MM.1S (cell line): ENCODE data around the gene PXDC1.

Experiments used
- EZH2 ChIP-seq: fragments of 300-600 bp; sonication (generic); optimal IDR thresholded peaks from 2 replicates; pipeline ENCODE3; 2017; ENCODE audit warnings: low read depth, mild to moderate bottlenecking, antibody characterized with exemption, low read length, mixed read lengths
- TF ChIP-seq, protein P1 (sequence below): fragments of 300-600 bp; sonication (generic); IDR thresholded peaks from 2 replicates; pipeline ENCODE4 v1.5.1; 2016; ENCODE audit warnings: antibody characterized with exemption, low read length, mixed read lengths

GRCh38 chr6:3699231-3699630 is 52.3 kb downstream of the PXDC1 start:
- TF ChIP-seq EZH2, result no peak
- TF ChIP-seq, protein P1, sequence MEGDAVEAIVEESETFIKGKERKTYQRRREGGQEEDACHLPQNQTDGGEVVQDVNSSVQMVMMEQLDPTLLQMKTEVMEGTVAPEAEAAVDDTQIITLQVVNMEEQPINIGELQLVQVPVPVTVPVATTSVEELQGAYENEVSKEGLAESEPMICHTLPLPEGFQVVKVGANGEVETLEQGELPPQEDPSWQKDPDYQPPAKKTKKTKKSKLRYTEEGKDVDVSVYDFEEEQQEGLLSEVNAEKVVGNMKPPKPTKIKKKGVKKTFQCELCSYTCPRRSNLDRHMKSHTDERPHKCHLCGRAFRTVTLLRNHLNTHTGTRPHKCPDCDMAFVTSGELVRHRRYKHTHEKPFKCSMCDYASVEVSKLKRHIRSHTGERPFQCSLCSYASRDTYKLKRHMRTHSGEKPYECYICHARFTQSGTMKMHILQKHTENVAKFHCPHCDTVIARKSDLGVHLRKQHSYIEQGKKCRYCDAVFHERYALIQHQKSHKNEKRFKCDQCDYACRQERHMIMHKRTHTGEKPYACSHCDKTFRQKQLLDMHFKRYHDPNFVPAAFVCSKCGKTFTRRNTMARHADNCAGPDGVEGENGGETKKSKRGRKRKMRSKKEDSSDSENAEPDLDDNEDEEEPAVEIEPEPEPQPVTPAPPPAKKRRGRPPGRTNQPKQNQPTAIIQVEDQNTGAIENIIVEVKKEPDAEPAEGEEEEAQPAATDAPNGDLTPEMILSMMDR, result no peak
